Esophagus muscularis mucosa (tissue), 3 donors: ENCODE results near the gene IGFL4.

Source experiments
- POLR2A ChIP-seq: fragments of 450-650 bp; IDR thresholded peaks from one replicate; pipeline ENCODE4 v1.6.1; 2017; ENCODE audit warnings: antibody characterized with exemption, moderate library complexity, mild to moderate bottlenecking, low read depth
- TF ChIP-seq, protein P1 (sequence below), 3 experiments: fragments of 200-600 bp in 2 of 3; fragments of 450-650 bp in 1 of 3; sonication (generic) in 2 of 3; IDR thresholded peaks; one replicate each; pipeline ENCODE4 v1.5.1; 2017 to 2019; ENCODE audit warnings: antibody characterized with exemption in 3 of 3, mild to moderate bottlenecking in 2 of 3, moderate library complexity in 1 of 3

DNA sequence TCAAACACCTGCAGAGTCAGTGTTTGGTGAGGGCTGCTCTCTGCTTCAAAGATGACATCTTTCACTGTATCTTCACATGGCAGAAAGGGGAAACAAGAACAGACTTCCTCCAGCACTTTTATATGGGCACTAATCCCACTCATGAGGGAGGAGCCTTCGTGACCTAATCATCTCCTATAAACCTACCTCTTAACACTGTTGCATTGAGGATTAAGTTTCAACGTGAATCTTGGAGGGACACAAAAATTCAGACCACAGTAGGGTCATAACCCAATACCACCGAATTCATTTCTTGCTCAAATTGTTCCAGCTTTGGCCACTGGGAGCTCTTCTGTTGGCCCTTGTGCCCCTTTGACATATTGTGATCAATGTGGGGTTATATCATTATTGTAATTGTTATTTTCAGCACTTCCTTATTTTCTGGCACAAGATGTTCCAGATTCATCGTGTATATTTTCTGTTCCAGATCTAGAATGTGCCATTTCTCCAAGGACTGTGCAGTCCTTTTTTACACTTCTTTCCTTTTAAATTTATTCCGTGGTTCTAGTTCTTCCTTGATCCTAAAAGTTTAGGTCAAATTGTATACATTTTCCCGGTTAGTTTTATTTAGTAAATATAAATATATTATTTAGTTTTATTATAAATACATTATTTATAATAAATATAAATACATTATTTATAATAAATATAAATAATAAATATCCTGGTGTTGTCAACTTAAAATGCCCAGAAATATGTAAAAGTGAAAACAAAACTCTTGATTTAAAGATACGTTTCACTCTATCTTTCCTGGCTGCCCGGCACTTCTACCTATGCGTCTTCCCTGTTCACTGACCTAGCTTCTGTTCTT lies 35.5 kb upstream of the IGFL4 start:
- TF ChIP-seq, protein P1, sequence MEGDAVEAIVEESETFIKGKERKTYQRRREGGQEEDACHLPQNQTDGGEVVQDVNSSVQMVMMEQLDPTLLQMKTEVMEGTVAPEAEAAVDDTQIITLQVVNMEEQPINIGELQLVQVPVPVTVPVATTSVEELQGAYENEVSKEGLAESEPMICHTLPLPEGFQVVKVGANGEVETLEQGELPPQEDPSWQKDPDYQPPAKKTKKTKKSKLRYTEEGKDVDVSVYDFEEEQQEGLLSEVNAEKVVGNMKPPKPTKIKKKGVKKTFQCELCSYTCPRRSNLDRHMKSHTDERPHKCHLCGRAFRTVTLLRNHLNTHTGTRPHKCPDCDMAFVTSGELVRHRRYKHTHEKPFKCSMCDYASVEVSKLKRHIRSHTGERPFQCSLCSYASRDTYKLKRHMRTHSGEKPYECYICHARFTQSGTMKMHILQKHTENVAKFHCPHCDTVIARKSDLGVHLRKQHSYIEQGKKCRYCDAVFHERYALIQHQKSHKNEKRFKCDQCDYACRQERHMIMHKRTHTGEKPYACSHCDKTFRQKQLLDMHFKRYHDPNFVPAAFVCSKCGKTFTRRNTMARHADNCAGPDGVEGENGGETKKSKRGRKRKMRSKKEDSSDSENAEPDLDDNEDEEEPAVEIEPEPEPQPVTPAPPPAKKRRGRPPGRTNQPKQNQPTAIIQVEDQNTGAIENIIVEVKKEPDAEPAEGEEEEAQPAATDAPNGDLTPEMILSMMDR (IDR thresholded peaks at IDR 0.05), result no peak
- no peak for TF ChIP-seq POLR2A
